PFSK-1 (cell line): ENCODE results near the gene LMOD2.

Experiments
- FOXP2 ChIP-seq: optimal IDR thresholded peaks from 2 replicates; pipeline ENCODE3; 2011; ENCODE audit warnings: borderline replicate concordance, control low read depth, inconsistent platforms; ENCODE audit not compliant: insufficient read depth; ENCODE audit errors: extremely low read length, extremely low read depth
- POLR2AphosphoS5 ChIP-seq: IDR thresholded peaks from 2 replicates; pipeline ENCODE4 v1.6.1; 2012; ENCODE audit warnings: low read depth, mild to moderate bottlenecking, control low read depth, low read length, moderate library complexity
- REST ChIP-seq, 2 experiments: IDR thresholded peaks; 2 replicates each; pipeline versions ENCODE4 v1.6.1 to v1.8.0; 2011 to 2012; ENCODE audit warnings: low read depth in 2 of 2, low read length in 2 of 2, control low read depth in 1 of 2, inconsistent platforms in 1 of 2, mild to moderate bottlenecking in 1 of 2, moderate library complexity in 1 of 2; ENCODE audit not compliant: insufficient read depth in 1 of 2
- SIN3A ChIP-seq: IDR thresholded peaks from 2 replicates; pipeline ENCODE4 v1.6.1; 2012; ENCODE audit warnings: mild to moderate bottlenecking, low read length, moderate library complexity, borderline replicate concordance; ENCODE audit not compliant: insufficient read depth
- TAF1 ChIP-seq: IDR thresholded peaks from 2 replicates; pipeline ENCODE4 v1.6.1; 2012; ENCODE audit warnings: low read length, control low read depth, borderline replicate concordance; ENCODE audit not compliant: insufficient read depth

The LMOD2 gene

GRCh38 chr7:123624527-123625183 is 31.0 kb upstream of the LMOD2 start:
- no peak for TF ChIP-seq FOXP2
- TF ChIP-seq REST (IDR thresholded peaks at IDR 0.05; ENCODE audit: insufficient read depth in 1 of 2, low read depth in 2 of 2, low read length in 2 of 2) = no peak
- no peak for TF ChIP-seq TAF1
- no peak for TF ChIP-seq SIN3A
- no peak for TF ChIP-seq POLR2AphosphoS5

GRCh38 chr7:123625254-123625653 is 30.4 kb upstream of the LMOD2 start:
- TF ChIP-seq FOXP2 (no peak), REST (IDR thresholded peaks at IDR 0.05; ENCODE audit: insufficient read depth in 1 of 2, low read depth in 2 of 2, low read length in 2 of 2) (no peak), TAF1 (no peak), SIN3A (no peak), POLR2AphosphoS5 (no peak)

GRCh38 chr7:123627851-123628250 is 27.8 kb upstream of the LMOD2 start:
- TF ChIP-seq POLR2AphosphoS5 = no peak
- TF ChIP-seq FOXP2 = no peak
- no peak for TF ChIP-seq REST (IDR thresholded peaks at IDR 0.05; ENCODE audit: insufficient read depth in 1 of 2, low read depth in 2 of 2, low read length in 2 of 2)

- TF ChIP-seq REST (IDR thresholded peaks at IDR 0.05; ENCODE audit: insufficient read depth in 1 of 2, low read depth in 2 of 2, low read length in 2 of 2) = no peak
- TF ChIP-seq TAF1 = no peak
- TF ChIP-seq POLR2AphosphoS5 = no peak
- TF ChIP-seq FOXP2 = no peak
- no peak for TF ChIP-seq SIN3A
Observed at GRCh38 chr7:123628829-123629228, 26.8 kb upstream of the LMOD2 start.

GRCh38 chr7:123629281-123629680 is 26.4 kb upstream of the LMOD2 start:
- TF ChIP-seq REST (IDR thresholded peaks at IDR 0.05; ENCODE audit: insufficient read depth in 1 of 2, low read depth in 2 of 2, low read length in 2 of 2) = no peak
- TF ChIP-seq FOXP2 = no peak
- TF ChIP-seq POLR2AphosphoS5 = no peak
- TF ChIP-seq SIN3A = no peak
- TF ChIP-seq TAF1 = no peak
